GM21526 (cell line): Measurements from ENCODE around the gene IGF2BP2.

Experiments
- ATAC-seq: cut with Tn5 transposase; IDR thresholded peaks from one replicate; pipeline ENCODE4 v1.9.1; 2021; ENCODE audit warnings: moderate library complexity; ENCODE audit not compliant: unreplicated experiment, low FRiP score

The IGF2BP2 gene

DNA sequence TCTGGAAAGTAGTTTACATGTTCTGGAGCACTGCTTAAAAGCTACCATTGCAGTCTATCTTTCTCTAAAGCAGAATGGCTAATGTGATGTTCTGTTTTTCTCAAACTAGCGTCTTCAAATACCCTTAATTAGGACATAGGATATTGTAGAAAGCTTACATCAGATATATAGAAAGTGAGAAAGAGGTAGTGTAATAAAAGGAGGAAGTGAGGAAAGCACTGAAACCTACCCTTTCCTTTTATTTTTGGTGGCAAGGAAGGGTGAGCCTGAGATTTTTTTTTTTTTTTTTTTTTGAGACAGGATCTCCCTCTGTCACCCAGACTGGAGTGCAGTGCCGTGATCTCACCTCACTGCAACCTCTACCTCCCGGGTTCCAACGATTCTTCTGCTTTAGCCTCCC is 229.3 kb downstream of the IGF2BP2 start:
- no peak for ATAC-seq

DNA sequence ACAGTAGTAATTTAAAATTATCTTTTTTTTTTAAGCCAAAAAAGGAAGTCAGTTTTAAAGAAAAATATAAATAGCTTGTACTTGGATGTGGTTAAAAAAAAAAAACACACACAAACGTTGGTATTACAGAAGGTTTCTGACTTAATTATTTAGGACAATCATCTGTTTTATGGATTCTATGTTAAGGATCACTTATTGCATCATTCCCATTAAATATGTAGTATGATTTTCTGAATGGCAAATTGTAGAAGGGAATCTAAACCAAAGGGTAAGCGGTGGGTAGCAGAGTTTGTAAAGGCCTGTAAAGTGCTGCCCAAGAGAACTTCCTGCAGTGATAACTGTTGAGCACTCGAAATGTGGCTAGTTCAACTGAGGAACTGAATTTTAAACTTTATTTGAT is 230.8 kb downstream of the IGF2BP2 start:
- no peak for ATAC-seq
